ENCODE results near the gene SELENOV. TPM values are rescaled to one million over a fixed set of nuclear protein-coding genes. Genes with fewer than 3 reads are reported as not detected.

The SELENOV gene
- total RNA-seq = not detected

GRCh38 chr19:39514840-39515550 lies at the start of gene SELENOV:
SELENOV (plus strand) TSS chr19:39515139; CDS start chr19:39515213, 74 bp downstream.
- peaks cover 13% of the 10 kb centered on the region for H3K4me1 ChIP-seq
- H3K27ac ChIP-seq = no peak within 1 kb of the TSS
- no peak for DNase-seq (ENCODE audit: low spot score in 2 of 2)
- no peaks in the 10 kb centered on the region for H3K9me3 ChIP-seq
- H3K27me3 ChIP-seq = peaks cover 73% of the 10 kb centered on the region
- H3K36me3 ChIP-seq = no peaks in the 10 kb centered on the region
- TF ChIP-seq POLR2AphosphoS5 (IDR thresholded peaks at IDR 0.05) (no peak), EP300 (IDR thresholded peaks at IDR 0.05) (no peak), CTCF (IDR thresholded peaks at IDR 0.05) (no peak), POLR2A (IDR thresholded peaks at IDR 0.05) (no peak)
- H3K4me3 ChIP-seq = peak within 1 kb of the TSS; percentile 37
- WGBS = 2% methylated on average over 33 of the region's 56 CpGs

DNA sequence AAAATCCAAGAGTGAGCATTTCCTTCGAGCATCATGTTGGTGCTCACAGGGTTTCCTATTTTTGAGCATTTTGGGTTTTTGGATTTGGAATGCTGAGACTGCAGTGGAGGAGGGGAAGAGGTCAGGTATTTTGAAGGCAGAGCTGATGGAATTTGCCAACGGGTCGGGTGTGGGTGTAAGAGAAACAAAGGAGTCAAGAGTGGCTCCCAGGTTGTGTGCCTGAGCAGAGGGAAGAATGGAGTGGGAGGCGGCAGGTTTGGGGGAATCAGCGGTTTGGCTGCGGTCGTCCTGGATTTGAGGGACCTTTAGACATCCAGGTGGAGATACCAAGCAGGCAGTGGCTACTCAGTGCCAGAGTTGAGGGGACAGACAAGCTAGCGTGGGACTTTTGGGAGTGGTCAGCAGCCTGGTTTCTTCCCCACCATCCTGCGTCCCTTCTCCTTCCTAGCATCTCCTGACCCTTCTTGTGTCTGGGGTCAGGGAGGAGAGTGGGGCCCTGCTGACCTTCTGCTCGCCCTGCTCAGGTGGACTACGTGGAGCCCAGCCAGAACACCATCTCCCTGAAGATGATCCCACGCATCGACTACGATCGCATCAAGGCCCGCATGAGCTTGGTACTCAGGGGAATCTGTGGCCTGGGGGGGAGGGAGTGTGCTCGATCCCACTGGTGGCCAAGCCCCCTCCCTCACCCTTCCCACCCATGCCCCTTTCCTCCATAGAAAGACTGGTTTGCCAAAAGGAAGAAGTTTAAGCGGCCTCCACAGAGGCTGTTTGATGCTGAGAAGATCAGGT lies 48.8 kb upstream of the SELENOV start:
- Histone ChIP-seq H3K27ac (no peak overlapping the region), H3K27me3 (no peaks in the 10 kb centered on the region), H3K9me3 (no peaks in the 10 kb centered on the region), H3K4me1 (no peaks in the 10 kb centered on the region), H3K4me3 (no peak overlapping the region), H3K36me3 (peaks cover 90% of the 10 kb centered on the region)
- 92% methylated on average over 18 of the region's 18 CpGs for WGBS
- DNase-seq (ENCODE audit: low spot score in 2 of 2) = no peak
- TF ChIP-seq EP300 (IDR thresholded peaks at IDR 0.05) (no peak), POLR2AphosphoS5 (IDR thresholded peaks at IDR 0.05) (no peak), POLR2A (IDR thresholded peaks at IDR 0.05) (no peak), CTCF (IDR thresholded peaks at IDR 0.05) (no peak)

GRCh38 chr19:39467941-39468340 lies 47.0 kb upstream of the SELENOV start:
- H3K4me3 ChIP-seq = no peak overlapping the region

DNA sequence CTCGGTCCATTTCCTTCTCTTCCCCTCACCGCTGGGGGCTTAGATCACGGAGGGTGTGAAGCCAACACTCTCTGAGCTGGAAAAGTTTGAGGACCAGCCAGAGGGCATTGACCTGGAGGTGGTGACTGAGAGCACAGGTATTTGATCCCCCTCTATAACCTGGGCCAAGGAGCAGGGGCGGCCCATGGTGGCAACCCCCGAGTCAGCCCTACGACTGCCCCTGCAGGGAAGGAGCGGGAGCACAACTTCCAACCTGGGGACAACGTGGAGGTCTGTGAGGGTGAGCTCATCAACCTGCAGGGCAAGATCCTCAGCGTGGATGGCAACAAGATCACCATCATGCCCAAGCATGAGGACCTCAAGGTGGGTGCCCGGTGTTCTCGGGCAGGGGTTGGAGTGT lies 45.9 kb upstream of the SELENOV start:
- WGBS = 89% methylated on average over 7 of the region's 11 CpGs
- TF ChIP-seq EP300 (IDR thresholded peaks at IDR 0.05) (no peak), POLR2AphosphoS5 (IDR thresholded peaks at IDR 0.05) (no peak), POLR2A (IDR thresholded peaks at IDR 0.05) (no peak), CTCF (IDR thresholded peaks at IDR 0.05) (no peak)
- Histone ChIP-seq H3K9me3 (no peaks in the 10 kb centered on the region), H3K36me3 (peaks cover 100% of the 10 kb centered on the region), H3K4me3 (no peak overlapping the region), H3K27ac (no peak overlapping the region), H3K27me3 (no peaks in the 10 kb centered on the region), H3K4me1 (no peaks in the 10 kb centered on the region)
- no peak for DNase-seq (ENCODE audit: low spot score in 2 of 2)

More at GRCh38 chr19:39467941-39468340, 47.0 kb upstream of the SELENOV start:
- H3K4me1 ChIP-seq = no peaks in the 10 kb centered on the region
- WGBS = 91% methylated on average over 7 of the region's 7 CpGs
- no peak for DNase-seq (ENCODE audit: low spot score in 2 of 2)
- no peaks in the 10 kb centered on the region for H3K27me3 ChIP-seq
- H3K27ac ChIP-seq = no peak overlapping the region
- H3K36me3 ChIP-seq = peaks cover 97% of the 10 kb centered on the region
- H3K9me3 ChIP-seq = no peaks in the 10 kb centered on the region
- TF ChIP-seq CTCF (IDR thresholded peaks at IDR 0.05) (no peak), EP300 (IDR thresholded peaks at IDR 0.05) (no peak), POLR2A (IDR thresholded peaks at IDR 0.05) (no peak), POLR2AphosphoS5 (IDR thresholded peaks at IDR 0.05) (no peak)

DNA sequence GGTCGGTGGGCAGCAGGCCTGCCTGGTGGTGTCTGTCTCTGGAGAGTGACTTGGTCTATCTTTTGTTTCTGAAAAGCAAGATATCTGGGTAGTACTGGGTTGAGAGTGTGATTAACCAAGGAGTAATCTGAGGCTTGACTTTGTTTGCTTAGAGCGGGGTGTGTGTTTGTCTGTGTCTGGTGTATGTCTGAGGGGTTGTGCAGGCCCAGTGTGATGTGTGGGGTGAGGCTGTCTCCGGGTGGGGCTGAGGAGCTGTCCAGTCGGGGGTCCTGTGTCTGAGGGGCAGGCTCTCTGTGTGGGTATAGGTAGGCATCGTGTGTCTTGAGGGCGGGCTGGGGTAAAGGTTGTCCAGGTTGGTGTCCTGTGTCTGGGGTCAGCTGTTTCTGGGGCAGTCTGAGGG lies 45.4 kb upstream of the SELENOV start:
- no peak overlapping the region for H3K4me3 ChIP-seq
- no peak overlapping the region for H3K27ac ChIP-seq
- 94% methylated on average over 6 of the region's 6 CpGs for WGBS
- H3K4me1 ChIP-seq = no peaks in the 10 kb centered on the region
- H3K36me3 ChIP-seq = peaks cover 100% of the 10 kb centered on the region
- DNase-seq (ENCODE audit: low spot score in 2 of 2) = no peak
- no peaks in the 10 kb centered on the region for H3K27me3 ChIP-seq
- no peak for TF ChIP-seq CTCF (IDR thresholded peaks at IDR 0.05)
- no peak for TF ChIP-seq POLR2A (IDR thresholded peaks at IDR 0.05)
- no peak for TF ChIP-seq EP300 (IDR thresholded peaks at IDR 0.05)
- TF ChIP-seq POLR2AphosphoS5 (IDR thresholded peaks at IDR 0.05) = no peak
- no peaks in the 10 kb centered on the region for H3K9me3 ChIP-seq
